ENCODE measurements around the gene PITPNM1. TPM values are rescaled to one million over a fixed set of nuclear protein-coding genes. Genes with fewer than 3 reads are reported as not detected.
A peak's percentile ranks its signal among the peaks of the same experiment; 100 is the strongest.

PITPNM1 gene
- total RNA-seq, 1 donor from 2014 or later = 17.1 TPM

GRCh38 chr11:67465189-67465510 lies 40.0 kb downstream of the PITPNM1 start:
- no peak for DNase-seq

- peak; percentile 87 for DNase-seq
These were observed 40.6 kb downstream of the PITPNM1 start for GRCh38 chr11:67464411-67465188.

- no peak for DNase-seq
These were observed 41.3 kb downstream of the PITPNM1 start for GRCh38 chr11:67463680-67464410.

GRCh38 chr11:67463186-67463585 lies 42.0 kb downstream of the PITPNM1 start:
- DNase-seq = no peak

GRCh38 chr11:67458266-67458665 lies 46.9 kb downstream of the PITPNM1 start:
- no peak for DNase-seq

- no peak for DNase-seq
These were observed 47.7 kb downstream of the PITPNM1 start for GRCh38 chr11:67457453-67457852.

GRCh38 chr11:67456068-67456705 lies 49.0 kb downstream of the PITPNM1 start:
- DNase-seq = no peak

- DNase-seq = no peak
These were observed 50.1 kb downstream of the PITPNM1 start, which contains the start of gene CABP4 for GRCh38 chr11:67455054-67455453. CABP4 (plus strand) TSS chr11:67455354; CDS start chr11:67455424, 70 bp downstream.

GRCh38 chr11:67453816-67454732 lies 51.1 kb downstream of the PITPNM1 start:
- DNase-seq = no peak

GRCh38 chr11:67452141-67452952 lies 52.8 kb downstream of the PITPNM1 start, which contains the start of gene GPR152:
GPR152 (minus strand) TSS chr11:67452729; CDS start chr11:67452724, 5 bp downstream.
- no peak for DNase-seq

- no peak for DNase-seq
These were observed 53.5 kb downstream of the PITPNM1 start for GRCh38 chr11:67451658-67451976.

- no peak for DNase-seq
These were observed 54.1 kb downstream of the PITPNM1 start for GRCh38 chr11:67450796-67451657.

GRCh38 chr11:67449116-67449844 lies 55.9 kb downstream of the PITPNM1 start:
- no peak for DNase-seq

GRCh38 chr11:67448220-67448609 lies 56.9 kb downstream of the PITPNM1 start:
- DNase-seq = no peak

GRCh38 chr11:67445515-67445914 lies 59.6 kb downstream of the PITPNM1 start:
- DNase-seq = no peak

GRCh38 chr11:67442504-67443404 lies 62.4 kb downstream of the PITPNM1 start:
- DNase-seq = no peak
